Uterus (tissue), 4 donors: ENCODE results near the gene ANKRD62. TPM values are rescaled to one million over a fixed set of nuclear protein-coding genes. Genes with fewer than 3 reads are reported as not detected.
"Not testable (repeated sequence)": the region's sequence is repeated elsewhere in the genome, so short reads cannot be mapped to it uniquely, and the experiment has no call there.

Experiments
- DNase-seq, 2 donors: peaks; one replicate each; pipeline ENCODE4 v3.0.0-alpha.2; 2019 to 2020
- H3K27ac ChIP-seq, 2 donors: fragments of 200-600 bp; sonication (generic); 1 replicate in 1 of 2; 2 replicates in 1 of 2; pipeline ENCODE4 v1.5.1; 2016 to 2018
- H3K27me3 ChIP-seq, 2 donors: fragments of 200-600 bp; sonication (generic); one replicate each; pipeline ENCODE4 v1.5.1; 2018 to 2019; ENCODE audit warnings: control low read depth in 1 of 2
- H3K36me3 ChIP-seq, 2 donors: fragments of 200-600 bp; sonication (generic); one replicate each; pipeline ENCODE4 v1.5.1; 2019; ENCODE audit warnings: control low read depth in 1 of 2
- H3K4me1 ChIP-seq, 2 donors: fragments of 200-600 bp; sonication (generic); one replicate each; pipeline ENCODE4 v1.5.1; 2018 to 2019; ENCODE audit warnings: control low read depth in 1 of 2
- H3K4me3 ChIP-seq, 2 donors: fragments of 200-600 bp; sonication (generic); 1 replicate in 1 of 2; 2 replicates in 1 of 2; pipeline ENCODE4 v1.5.1; 2018 to 2019; ENCODE audit warnings: mild to moderate bottlenecking in 1 of 2
- H3K9me3 ChIP-seq, 2 donors: fragments of 200-600 bp; sonication (generic); one replicate each; pipeline ENCODE4 v1.5.1; 2019; ENCODE audit warnings: control low read depth in 1 of 2
- POLR2A ChIP-seq, 2 donors: fragments of 450-650 bp; IDR thresholded peaks; one replicate each; pipeline ENCODE4 v1.6.1; 2016; ENCODE audit warnings: antibody characterized with exemption in 2 of 2, mild to moderate bottlenecking in 1 of 2, moderate library complexity in 1 of 2
- intact Hi-C: fragments of 100-400 bp; cut with DNase I; formaldehyde crosslinking; loops from one replicate; pipeline ENCODE4 v1.15.1; 2023; ENCODE audit warnings: low total_unique reads
- total RNA-seq, 4 donors: library from RNA; depleted of rRNA in 3 of 4; stranded (reverse); fragments of >200 nt in 3 of 4; gene quantifications; one replicate each; pipeline versions ENCODE4 v1.1.0 to v1.2.4, GENCODE V29; 2014 to 2023
- TF ChIP-seq, protein P1 (sequence below), 4 experiments: fragments of 200-600 bp in 2 of 4; fragments of 450-650 bp in 2 of 4; sonication (generic) in 2 of 4; IDR thresholded peaks; one replicate each; pipeline ENCODE4 v1.5.1; 2016 to 2019; ENCODE audit warnings: antibody characterized with exemption in 4 of 4, mild to moderate bottlenecking in 2 of 4, moderate library complexity in 1 of 4
- donor health status: DM: yes; HTN: yes; CAD: no.

ANKRD62 gene
- total RNA-seq, 4 donors from 2014 or later, result 0.07 to 0.18 TPM; not detected in 2

- H3K27me3 ChIP-seq, result no peaks in the 10 kb centered on the region
- H3K27ac ChIP-seq, result no peak overlapping the region
- H3K4me1 ChIP-seq, result no peaks in the 10 kb centered on the region
- TF ChIP-seq, protein P1, sequence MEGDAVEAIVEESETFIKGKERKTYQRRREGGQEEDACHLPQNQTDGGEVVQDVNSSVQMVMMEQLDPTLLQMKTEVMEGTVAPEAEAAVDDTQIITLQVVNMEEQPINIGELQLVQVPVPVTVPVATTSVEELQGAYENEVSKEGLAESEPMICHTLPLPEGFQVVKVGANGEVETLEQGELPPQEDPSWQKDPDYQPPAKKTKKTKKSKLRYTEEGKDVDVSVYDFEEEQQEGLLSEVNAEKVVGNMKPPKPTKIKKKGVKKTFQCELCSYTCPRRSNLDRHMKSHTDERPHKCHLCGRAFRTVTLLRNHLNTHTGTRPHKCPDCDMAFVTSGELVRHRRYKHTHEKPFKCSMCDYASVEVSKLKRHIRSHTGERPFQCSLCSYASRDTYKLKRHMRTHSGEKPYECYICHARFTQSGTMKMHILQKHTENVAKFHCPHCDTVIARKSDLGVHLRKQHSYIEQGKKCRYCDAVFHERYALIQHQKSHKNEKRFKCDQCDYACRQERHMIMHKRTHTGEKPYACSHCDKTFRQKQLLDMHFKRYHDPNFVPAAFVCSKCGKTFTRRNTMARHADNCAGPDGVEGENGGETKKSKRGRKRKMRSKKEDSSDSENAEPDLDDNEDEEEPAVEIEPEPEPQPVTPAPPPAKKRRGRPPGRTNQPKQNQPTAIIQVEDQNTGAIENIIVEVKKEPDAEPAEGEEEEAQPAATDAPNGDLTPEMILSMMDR (IDR thresholded peaks at IDR 0.05), result no peak
- no peak for TF ChIP-seq POLR2A (IDR thresholded peaks at IDR 0.05)
- H3K4me3 ChIP-seq, result no peak overlapping the region
- H3K36me3 ChIP-seq, result no peaks in the 10 kb centered on the region
- no peaks in the 10 kb centered on the region for H3K9me3 ChIP-seq
- intact Hi-C loops, result no loop called here
- no peak for DNase-seq
Measured at GRCh38 chr18:12072996-12073395, 20.6 kb upstream of the ANKRD62 start.

- no peaks in the 10 kb centered on the region for H3K4me1 ChIP-seq
- H3K4me3 ChIP-seq, result no peak overlapping the region
- intact Hi-C loops, result no loop called here
- no peak for TF ChIP-seq POLR2A (IDR thresholded peaks at IDR 0.05)
- TF ChIP-seq, protein P1 (IDR thresholded peaks at IDR 0.05), result no peak
- DNase-seq, result no peak
- no peaks in the 10 kb centered on the region for H3K36me3 ChIP-seq
- H3K27ac ChIP-seq, result no peak overlapping the region
- H3K9me3 ChIP-seq, result no peaks in the 10 kb centered on the region
- no peaks in the 10 kb centered on the region for H3K27me3 ChIP-seq
Measured at GRCh38 chr18:12074736-12075135, 18.9 kb upstream of the ANKRD62 start.

DNA sequence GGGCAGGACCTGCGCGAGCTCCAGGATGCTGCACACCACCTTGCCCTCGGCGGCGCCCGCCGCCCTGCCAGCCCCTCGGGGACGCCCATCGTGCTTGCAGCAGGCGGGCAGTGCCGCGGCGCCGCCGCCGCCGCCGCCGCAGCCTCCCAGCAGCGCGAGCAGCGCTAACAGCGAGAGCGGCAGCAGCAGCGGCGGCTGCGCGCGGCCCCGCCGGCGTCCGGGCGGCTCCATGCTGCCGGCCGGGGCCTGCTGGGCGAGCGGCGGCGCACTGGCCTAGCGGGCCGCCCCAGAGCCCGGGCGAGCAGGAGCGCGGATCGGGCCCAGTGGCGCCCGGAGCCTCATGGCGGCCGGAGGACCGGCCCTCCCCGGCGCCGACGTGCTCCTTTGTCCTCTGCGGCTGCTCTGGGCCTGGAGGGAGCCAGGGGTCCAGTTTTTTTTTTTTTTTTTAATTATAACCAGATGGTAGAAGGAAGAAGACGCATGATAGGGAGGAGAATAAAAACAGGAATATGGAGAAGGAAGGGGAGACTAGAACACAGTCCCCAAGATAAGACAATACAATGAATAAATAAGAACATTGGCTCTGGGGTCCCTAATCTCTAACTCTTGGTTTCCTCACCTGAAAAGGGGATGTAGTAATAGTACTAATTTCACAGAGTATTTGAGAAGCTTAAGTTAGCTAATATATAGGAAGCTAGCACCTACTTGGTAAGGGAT, 17.1 kb upstream of the ANKRD62 start:
- H3K9me3 ChIP-seq, result no peaks in the 10 kb centered on the region
- no peaks in the 10 kb centered on the region for H3K36me3 ChIP-seq
- TF ChIP-seq POLR2A (IDR thresholded peaks at IDR 0.05), result no peak
- TF ChIP-seq, protein P1 (IDR thresholded peaks at IDR 0.05), result no peak
- H3K4me3 ChIP-seq, result peak overlapping the region in 1 of 2 donors; percentile 26
- peak overlapping the region; percentile 77 to 80 for H3K27ac ChIP-seq
- no peaks in the 10 kb centered on the region for H3K4me1 ChIP-seq
- intact Hi-C loops, result no loop called here
- no peaks in the 10 kb centered on the region for H3K27me3 ChIP-seq
- DNase-seq, result peak in 1 of 2 donors; percentile 10

- H3K9me3 ChIP-seq, H3K4me3 ChIP-seq, DNase-seq, H3K36me3 ChIP-seq, H3K27ac ChIP-seq, intact Hi-C loops, H3K27me3 ChIP-seq, H3K4me1 ChIP-seq: not testable (repeated sequence)
Measured at GRCh38 chr18:12077994-12078393, 15.6 kb upstream of the ANKRD62 start.

DNA sequence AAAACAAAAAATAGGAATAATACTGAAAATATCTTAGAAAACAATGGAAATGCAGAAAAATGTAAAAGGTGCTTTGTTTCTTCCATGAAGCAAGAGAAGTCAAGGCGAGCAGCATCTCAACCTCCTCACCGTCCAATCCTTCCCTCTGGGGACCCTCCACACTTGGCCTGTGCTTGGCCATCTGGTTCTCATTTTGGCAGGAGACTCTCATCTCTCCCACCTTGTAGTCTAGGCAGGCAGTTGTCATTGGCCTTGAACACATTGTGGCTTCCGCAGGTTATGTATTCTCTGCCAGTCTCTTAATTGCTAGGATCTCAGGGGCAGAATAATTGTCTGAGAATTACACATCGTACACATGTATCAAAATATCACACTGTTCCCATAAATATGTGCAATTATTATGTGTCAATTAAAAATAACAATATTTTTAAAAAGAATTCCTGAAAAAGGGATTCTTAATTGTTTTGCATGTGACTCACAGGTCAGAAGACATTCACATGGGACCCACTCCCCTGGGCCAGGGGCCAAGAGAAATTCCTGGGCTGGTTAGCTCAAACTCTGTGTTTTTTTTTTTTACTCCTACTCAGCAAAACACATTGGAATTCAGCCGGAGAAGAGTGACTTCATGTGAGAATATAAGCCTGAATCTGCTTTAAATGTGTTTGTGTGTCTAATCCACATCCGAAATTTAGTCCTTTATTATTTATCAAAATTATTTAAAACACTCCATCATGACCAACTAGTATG, 14.0 kb upstream of the ANKRD62 start:
- no peaks in the 10 kb centered on the region for H3K9me3 ChIP-seq
- no peaks in the 10 kb centered on the region for H3K27me3 ChIP-seq
- H3K4me3 ChIP-seq, result no peak overlapping the region
- no peaks in the 10 kb centered on the region for H3K4me1 ChIP-seq
- DNase-seq, result peak in 1 of 2 donors; percentile 11
- H3K36me3 ChIP-seq, result no peaks in the 10 kb centered on the region
- TF ChIP-seq POLR2A (IDR thresholded peaks at IDR 0.05), result no peak
- TF ChIP-seq, protein P1 (IDR thresholded peaks at IDR 0.05), result no peak
- intact Hi-C loops, result no loop called here
- H3K27ac ChIP-seq, result no peak overlapping the region
